ENCODE data around the gene SCAPER.

SCAPER gene, protein sequence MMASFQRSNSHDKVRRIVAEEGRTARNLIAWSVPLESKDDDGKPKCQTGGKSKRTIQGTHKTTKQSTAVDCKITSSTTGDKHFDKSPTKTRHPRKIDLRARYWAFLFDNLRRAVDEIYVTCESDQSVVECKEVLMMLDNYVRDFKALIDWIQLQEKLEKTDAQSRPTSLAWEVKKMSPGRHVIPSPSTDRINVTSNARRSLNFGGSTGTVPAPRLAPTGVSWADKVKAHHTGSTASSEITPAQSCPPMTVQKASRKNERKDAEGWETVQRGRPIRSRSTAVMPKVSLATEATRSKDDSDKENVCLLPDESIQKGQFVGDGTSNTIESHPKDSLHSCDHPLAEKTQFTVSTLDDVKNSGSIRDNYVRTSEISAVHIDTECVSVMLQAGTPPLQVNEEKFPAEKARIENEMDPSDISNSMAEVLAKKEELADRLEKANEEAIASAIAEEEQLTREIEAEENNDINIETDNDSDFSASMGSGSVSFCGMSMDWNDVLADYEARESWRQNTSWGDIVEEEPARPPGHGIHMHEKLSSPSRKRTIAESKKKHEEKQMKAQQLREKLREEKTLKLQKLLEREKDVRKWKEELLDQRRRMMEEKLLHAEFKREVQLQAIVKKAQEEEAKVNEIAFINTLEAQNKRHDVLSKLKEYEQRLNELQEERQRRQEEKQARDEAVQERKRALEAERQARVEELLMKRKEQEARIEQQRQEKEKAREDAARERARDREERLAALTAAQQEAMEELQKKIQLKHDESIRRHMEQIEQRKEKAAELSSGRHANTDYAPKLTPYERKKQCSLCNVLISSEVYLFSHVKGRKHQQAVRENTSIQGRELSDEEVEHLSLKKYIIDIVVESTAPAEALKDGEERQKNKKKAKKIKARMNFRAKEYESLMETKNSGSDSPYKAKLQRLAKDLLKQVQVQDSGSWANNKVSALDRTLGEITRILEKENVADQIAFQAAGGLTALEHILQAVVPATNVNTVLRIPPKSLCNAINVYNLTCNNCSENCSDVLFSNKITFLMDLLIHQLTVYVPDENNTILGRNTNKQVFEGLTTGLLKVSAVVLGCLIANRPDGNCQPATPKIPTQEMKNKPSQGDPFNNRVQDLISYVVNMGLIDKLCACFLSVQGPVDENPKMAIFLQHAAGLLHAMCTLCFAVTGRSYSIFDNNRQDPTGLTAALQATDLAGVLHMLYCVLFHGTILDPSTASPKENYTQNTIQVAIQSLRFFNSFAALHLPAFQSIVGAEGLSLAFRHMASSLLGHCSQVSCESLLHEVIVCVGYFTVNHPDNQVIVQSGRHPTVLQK (N-terminal part only)

DNA sequence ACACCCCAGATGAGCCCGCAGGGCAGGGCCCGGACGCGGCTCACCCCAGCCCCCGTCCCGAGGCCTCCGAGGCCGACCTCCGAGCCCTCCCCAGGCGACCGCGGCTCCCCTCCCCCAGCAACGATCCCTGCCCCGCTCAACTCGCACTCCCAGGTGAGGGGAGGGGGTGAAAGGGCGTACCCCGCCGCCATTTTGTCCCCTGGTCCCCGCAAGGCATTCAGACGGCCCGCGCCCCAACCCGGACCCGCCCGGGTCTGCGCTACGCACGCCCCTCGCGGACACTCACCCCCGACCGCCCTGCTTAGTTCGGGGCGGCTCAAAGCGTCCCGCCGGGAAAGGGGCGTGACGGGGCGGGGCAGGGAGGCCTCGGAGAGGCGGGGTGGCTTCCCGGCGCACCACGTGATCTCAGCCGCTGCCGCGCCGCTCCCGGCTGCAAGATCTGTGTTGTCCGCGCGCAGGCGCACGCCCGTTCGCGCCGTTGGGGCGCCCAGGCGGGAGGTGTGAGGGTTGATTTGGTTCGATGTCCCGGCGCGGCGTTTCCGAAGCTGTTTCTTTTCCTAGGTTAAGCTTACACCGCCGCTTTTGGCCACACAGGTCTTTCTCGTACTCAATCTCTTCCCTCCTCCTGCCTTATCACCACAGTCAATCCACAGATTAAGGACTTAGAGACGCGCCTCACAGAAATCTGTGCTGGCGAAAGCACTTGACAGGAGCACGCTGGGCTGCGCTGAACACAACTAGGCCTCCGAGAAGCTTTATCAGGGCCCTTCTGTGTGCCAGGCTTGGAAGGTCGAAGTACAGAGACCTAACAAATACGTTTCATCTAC is at the start of gene SCAPER:
Gene SCAPER (minus strand): TSS at position 328 of the 827 bp plus-strand sequence. CDS start 21,523 bp downstream, outside the sequence.
- DNase-seq, result peak; percentile 57

DNA sequence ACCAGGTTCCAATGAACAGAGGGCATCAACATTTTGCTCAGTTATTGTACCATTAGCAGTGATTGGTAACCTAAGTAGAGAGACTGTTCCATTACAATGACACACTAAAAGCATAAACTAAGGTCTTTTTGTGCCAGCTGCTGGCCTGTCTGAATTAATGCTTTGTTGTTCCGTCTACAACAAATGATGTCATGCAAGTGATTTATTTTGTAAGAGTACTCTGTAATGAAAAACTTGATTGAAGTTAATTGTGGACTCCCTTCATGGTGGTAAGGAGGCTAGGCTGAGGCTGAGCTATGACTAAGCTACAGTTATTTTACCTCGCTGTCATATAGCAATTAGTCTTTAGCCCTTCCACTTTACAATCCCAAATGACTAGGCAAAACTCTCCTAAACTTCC is 49.6 kb upstream of the SCAPER start:
- DNase-seq, result no peak

DNA sequence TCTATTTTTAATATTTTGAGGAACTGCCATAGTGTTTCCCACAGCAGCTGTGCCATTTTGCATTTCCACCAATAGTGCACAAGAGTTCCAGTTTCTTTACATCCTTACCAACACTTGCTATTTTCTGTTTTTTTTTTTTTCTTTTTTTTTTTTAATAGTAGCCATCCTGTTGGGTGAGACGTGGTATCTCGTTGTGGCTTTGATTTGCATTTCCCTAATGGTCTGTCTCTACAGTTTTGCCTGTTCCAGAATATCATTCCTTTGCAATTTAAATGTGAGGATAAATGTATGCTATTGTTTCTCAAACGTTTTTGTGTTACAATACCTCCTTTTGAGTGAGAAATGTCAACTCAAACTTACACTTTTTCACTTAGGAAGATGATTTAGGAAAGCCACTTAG is 48.8 kb upstream of the SCAPER start:
- no peak for DNase-seq

DNA sequence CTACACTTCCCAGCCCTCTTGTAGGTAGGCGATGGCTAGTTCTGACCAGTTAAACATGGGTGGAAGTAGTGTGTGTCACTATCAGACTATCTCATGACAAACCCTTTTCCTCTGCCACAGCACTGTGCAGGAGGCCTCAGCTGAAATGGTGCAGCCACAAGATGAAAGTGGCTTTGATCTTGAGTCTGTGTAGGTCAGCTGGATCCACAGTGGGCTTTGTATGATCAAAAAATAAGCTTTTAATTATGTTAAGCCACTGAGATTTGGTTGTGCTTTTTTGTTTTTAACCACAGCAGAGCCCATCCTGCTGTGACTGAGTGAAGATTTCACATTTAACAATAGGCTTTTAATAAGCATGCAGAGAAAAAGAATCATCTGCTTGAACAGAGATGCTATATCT is 46.1 kb upstream of the SCAPER start:
- DNase-seq, result no peak

DNA sequence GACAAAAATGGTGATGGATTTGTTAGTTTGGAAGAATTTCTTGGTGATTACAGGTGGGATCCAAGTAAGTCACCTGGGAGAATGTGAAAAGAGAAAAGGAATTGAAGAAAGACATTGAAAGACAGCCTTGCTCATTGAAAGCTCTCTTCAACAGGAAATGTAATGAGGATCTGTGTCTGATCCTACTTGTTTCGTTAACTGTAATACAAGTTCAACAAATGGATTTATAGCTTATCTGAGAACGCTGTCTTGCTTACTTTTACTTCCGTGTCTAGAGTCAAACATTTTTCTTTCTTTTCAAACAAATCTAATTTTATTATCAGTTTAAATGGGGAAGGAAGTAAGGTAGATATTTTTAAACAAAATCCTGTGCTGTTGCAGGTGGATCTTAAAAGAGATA is 42.3 kb upstream of the SCAPER start:
- no peak for DNase-seq

DNA sequence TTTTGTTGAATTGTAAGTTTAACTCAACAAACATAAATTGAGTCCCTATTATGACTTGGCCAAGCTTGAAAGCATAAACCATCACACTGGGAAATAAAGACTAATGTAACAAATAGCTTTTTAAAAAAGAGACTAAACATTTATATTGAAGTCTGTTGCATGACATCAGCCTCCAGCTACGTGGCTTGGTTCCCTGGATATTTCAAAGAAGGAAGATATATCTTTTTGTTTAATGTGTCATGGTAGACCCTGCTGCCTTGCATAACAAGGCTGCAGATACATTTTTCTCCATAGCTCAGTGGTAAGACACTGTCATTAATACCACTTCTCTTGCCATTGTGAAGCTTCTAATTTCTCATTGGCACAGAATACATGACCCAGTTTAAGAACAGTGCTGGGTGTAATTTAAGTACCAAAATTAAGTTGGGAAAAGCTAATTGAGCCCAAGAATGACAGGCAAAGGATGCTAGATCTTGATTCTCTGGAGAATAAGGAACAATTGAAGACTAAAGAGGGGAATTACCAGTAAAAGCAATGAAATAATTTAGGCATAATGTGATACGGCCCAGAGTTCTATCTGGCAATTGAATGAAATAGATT is 40.5 kb upstream of the SCAPER start:
- DNase-seq, result no peak

DNA sequence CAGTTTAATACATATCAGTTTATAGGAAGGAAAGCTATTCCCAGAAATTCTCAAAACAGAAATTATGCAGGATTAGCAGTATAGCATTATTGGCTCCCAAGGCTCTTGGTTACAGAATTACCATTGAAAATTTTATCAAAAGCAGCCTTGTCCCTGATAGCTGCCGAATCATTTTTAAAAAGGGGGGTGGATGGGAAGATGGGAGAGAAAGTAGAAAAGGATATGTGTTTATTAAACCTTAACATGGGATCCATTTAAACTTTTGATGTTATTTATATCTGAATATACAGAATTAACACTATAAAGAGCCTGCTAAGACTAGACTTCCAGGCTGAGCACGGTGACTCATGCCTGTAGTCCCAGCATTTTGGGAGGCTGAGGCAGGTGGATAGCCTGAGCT is 37.2 kb upstream of the SCAPER start:
- no peak for DNase-seq

DNA sequence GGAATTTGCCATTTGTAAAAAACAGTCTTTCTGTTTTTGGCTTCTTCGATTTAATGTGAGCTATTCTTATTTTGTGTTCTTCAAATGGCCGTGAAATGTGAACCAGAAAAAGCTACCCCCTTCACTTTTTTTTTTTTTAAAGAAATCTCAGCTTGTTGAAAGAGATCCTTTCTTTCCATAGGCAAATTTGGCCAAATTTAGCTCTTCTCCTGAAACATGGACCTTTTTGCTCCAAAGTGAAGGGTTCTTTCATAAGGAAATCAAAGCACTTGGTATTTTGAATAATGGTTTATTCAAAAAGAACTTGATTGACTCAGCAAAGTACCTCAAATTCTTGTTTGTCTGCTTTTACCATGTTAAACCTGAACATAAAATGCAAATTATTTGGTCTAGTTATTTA is 36.5 kb upstream of the SCAPER start:
- no peak for DNase-seq

DNA sequence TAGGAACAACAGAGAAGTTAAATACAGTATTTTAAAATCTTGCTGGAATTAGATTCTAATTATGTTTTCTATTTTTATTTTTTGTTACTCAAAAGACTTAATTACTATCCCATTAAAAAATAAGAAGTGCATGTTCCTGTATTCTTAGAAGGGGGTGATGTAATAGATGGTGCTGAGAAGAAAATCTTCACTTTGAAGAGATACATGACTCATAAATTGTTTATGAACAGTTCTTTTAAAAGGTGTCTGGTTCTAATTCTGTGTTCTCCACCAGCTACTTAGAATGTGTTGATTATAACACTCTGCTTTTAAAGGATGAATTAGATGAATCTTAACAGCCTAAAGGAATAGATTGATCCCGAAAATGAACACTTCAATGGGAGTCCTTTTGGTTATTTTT is 34.6 kb upstream of the SCAPER start:
- DNase-seq, result no peak

DNA sequence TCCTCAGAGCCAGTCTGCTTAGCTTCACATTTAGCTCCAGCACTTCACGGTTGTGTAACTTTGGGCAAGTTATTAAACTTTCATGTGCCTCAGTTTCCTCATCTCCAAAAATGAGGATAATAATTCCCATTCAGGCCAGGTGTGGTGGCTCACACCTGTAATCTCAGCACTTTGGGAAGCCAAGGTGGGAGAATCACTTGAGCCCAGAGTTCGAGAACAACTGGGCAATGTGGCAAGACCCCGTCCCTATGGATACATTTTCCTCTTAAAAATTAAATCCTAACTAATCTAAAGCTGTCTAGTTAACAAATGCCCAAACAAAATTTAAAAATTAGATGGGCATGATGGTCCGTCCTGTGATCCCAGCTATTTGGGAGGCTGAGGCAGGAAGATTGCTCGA is 33.6 kb upstream of the SCAPER start:
- no peak for DNase-seq

DNA sequence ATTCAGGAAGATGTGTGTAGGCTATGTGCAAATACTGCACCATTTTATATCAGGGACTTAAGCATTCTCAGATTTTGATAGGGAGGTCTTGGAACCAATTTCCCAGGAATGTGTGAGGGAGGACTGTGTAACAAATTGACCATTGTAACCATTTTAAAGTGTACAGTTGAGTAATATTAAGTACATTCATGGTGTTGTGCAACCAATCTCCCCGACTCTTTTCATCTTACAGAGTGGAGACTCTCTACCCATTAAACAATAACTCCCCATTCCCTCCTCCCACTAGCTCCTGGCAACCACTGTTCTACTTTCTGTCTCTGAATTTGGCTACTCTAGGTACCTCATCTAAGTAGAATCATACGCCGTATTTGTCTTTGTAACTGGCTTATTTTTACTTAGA is 31.5 kb upstream of the SCAPER start:
- no peak for DNase-seq

DNA sequence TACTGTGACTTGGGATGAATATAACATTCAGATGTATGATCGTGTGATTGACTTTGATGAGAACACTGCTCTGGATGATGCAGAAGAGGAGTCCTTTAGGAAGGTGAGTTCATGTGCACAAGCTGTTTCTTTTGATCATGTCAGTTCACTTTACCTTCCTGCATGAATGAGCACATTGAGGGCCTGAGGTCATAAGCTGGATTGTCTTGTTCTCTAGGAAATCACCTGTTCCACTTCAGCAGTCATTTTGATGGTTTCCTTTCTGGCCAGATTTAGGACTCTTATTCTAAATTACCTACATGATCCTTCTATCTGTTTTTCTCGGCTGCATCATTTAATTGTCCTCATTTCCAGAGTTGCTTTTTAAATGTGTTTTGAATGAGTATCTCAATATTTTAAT is 30.5 kb upstream of the SCAPER start:
- DNase-seq, result no peak

DNA sequence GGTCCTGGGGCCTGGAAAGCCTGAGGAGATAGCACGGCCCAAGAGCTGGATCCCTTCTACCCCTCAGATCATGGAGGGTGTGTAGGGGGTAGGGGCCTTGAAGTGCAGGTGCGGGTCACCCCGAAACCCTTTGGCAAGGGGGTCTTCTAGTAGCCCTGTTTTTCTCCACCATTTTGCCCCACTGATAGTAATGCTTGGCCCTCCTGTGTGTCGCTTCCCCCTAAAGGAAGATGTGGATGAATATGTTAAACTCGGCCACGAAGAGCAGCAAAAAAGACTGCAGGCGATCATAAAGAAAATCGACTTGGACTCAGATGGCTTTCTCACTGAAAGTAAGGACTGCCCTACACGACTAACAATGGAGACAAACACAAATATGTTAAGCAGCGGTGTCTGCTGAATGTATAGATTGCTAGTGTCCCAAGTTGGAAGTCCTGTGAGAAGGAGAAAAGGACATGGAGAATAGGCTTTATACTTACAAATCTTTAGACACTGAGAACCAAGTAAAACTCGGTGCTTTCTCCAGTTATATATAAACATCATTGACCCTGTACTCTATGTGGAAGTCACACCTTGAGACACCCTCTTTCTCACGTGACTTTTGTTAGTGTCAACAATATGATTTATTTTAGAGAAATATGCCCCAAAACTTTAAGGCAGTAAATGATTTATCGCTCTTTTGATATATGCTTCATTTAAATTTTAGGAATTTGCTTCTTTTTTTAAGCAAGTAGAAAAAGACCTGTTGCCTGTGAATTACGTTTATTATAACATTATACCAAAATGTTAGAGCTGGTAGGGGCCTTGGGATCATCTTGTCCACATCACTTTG is 27.2 kb upstream of the SCAPER start:
- DNase-seq, result no peak

DNA sequence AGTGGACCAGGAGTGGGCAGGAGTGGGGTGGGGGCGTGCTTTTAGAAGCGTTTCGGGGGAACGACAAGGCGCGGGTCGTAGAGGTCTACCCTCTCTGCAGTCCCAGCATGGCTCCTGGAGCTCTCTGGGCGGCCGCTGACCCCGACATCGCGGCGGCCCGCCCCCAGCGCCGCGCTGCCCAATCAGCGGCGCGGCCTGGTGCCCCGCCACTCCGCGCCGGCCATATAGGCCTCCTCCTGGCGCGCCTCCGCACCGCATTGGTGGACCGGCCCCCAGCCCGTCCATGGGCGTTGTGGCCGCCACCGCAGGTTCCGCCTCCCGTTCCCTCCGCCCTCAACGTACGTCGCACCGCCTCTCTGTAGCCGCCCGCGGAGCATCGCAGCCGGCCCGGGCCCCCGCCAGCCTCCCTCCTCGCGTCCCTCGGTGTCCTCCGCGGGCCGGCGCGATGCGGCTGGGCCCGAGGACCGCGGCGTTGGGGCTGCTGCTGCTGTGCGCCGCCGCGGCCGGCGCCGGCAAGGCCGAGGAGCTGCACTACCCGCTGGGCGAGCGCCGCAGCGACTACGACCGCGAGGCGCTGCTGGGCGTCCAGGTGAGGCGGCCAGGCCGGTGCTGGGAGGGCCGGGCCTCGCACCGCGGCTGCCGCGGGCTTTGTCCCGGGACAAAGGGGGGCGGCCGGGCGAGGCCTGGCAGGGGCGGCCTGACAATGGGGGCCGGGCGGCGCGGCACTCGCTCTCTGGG is 26.4 kb upstream of the SCAPER start, which contains the start of gene RCN2:
Gene RCN2 (plus strand): TSS at position 353 of the 738 bp plus-strand sequence. CDS start 93 bp downstream, at position 446.
- DNase-seq, result peak; percentile 80

DNA sequence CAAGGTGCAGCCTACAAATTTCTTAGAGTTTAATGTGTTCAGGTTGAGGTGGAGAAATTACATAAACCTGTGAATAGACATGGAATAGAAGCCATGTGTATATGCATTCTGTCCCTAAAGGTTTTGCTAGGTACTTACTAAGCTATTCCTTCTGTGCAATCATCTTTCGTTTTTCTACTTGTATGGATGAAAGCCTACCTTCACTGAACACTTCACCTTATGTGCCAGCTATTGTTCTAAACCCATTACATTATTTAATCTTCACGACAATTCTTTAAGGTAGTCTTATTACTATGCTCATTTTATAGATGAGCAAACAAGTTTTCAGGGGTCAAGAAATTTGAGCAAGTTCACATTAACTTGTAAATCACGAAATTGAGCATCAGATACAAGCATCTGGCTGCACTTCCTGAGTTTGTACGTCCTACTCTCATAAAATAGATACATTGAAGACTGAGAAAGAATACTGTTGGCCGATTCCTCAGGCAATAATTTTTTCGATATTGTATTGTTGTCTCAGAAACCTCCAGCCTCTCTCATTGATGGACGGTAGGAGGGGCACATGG is 25.8 kb upstream of the SCAPER start:
- DNase-seq, result no peak

DNA sequence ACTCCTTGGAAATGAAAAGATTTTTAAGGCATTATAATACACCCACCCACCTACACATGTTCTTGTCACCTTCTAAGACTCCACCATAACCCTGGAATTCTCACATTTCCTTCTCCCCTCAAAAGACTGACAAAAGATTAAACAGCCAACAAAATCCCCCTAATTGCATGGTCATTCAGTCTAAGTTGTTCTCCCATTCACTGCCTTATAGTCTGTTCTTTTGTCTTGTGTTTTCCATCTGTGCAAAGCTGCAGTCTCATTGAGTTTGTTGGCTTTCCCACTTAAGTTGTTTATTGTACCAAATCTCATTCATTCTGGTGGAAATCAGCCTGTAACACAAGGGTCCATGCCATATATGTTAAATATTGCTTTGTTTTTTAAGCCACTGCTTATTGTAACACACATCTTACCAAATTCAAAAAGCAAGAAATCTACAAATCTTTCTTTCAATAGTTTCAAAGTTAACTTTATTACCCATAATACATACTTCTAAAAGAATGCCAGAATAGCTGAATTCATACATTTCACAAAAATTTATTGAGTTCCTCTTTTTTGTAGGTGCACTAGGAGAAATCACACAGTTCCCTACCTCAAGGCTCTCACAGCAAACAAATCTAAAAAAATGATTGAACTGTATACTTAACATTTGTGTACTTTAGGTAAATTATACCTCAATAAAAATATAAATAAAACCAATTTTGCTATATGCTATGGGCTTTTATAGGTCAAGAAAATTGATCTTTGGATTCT is 24.0 kb upstream of the SCAPER start:
- no peak for DNase-seq

DNA sequence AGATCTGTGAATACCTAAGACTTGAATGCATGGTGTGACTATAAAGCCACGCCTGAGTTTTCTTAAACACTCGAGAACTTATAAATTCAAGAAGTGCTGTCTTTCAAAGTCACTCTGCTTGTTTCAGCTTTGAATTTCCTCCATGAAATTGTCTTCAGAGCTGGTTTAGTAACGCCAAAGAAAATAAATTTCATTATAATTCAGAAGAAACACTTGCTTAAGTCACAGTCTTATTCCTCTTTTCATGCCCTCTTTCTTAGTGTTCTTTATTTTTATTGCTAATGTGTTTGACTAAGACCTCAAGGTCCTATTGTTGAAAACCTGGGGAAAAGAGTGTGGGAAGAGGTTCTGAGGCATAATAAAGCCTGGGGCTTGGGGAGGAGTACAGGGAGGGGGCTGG is 23.1 kb upstream of the SCAPER start:
- DNase-seq, result no peak

DNA sequence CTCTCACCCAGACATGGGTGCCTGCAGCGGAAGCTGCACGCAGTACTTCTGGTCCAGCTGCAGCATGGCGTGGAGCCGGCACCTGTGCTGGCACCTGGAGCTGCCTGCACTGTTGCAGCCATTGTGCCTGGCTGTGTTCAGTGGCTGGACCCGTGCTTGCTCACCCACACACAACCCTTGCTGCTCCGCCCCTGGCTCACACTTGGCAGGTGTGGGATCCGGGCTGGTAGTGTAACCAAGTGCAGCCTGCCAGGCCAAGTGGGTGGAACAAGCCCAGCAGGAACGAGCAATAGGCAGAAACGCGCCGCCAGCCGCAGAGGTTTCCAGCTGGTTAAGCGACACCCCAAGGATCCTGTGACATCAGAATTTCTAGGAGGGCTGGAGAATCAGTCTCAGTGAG is 11.2 kb upstream of the SCAPER start:
- no peak for DNase-seq

DNA sequence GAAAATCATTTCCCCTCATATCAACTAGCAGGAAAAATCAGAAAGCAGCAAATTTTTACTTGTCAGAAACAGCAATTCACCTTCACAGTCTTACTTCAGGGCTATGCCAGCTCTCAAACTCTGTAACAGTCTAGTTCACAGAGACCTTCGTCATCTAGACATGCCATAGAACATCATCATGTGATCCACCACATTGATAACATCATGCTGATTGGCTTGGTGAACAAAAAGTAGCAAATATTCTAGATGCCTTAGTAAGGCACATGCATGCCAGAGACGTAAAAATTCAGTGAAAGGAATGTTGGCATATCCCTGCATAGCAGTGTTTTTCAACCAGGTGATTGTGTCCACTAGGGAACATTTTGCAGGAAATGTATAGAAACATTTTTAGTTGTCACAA is 8.6 kb upstream of the SCAPER start:
- no peak for DNase-seq
